ENCODE data around the gene ACADVL.
"Not testable (repeated sequence)": the region's sequence is repeated elsewhere in the genome, so short reads cannot be mapped to it uniquely, and the experiment has no call there.

ACADVL gene

DNA sequence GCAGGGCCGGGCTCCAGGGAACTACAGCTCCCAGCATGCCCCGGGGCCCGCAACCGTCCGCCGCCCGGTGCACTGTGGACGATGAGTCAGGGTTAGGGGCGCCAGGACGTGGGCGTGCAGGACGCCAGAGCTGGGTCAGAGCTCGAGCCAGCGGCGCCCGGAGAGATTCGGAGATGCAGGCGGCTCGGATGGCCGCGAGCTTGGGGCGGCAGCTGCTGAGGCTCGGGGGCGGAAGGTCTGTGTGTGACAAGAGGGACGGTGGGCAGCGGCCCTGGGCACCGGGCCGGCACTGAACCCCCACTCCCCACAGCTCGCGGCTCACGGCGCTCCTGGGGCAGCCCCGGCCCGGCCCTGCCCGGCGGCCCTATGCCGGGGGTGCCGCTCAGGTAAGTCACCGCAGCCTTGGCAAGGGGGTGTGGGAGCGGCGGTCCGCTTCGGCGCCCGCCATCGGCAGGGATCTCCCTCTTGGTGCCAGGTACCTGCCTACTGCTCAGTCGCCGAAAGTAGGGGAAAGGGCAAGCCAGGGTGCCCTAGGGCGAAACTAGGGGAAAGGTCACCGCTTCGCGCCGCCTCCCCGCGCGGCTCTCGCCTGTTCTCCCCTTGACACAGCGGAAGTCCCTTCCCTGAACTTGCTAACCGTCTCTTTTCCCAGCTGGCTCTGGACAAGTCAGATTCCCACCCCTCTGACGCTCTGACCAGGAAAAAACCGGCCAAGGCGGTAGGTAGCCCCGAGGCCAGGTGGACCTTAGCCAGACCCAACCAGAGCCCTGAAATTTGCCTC, at the start of gene ACADVL, which contains the start of gene DLG4:
ACADVL (plus strand) TSS at position 127 of the 781 bp plus-strand sequence; CDS start at position 174, 47 bp downstream.
DLG4 (minus strand) TSS at position 25 of the 781 bp plus-strand sequence.
- DNase-seq = peak; percentile 83

DNA sequence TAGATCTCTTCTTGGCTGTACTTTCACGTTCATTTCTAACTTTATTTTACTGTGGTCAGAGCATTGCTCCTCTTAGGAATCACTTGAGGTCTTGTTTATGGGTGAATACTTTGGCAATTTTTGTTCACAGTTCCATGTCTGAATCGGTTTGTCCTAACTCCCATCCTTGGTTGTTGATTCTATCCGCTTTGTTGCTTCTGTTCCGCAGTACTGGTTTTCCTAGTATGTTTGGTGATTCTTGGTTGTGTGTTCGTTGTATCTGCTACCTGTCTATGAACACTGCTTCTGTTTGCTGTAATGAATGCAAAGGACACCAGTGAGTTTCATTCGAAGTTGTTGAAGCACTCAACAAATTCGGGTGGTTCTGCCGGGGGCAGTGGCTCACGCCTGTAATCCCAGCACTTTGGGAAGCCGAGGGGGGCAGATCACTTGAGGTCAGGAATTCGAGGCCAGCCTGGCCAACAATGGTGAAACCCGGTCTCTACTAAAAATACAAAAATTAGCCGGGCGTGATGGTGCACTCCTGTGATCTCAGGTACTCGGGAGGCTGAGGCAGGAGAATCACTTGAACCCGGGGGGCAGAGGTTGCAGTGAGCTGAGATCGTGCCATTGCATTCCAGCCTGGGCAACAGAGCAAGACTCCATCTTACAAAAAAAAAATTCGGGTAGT, 47.1 kb upstream of the ACADVL start:
- DNase-seq = not testable (repeated sequence)

DNA sequence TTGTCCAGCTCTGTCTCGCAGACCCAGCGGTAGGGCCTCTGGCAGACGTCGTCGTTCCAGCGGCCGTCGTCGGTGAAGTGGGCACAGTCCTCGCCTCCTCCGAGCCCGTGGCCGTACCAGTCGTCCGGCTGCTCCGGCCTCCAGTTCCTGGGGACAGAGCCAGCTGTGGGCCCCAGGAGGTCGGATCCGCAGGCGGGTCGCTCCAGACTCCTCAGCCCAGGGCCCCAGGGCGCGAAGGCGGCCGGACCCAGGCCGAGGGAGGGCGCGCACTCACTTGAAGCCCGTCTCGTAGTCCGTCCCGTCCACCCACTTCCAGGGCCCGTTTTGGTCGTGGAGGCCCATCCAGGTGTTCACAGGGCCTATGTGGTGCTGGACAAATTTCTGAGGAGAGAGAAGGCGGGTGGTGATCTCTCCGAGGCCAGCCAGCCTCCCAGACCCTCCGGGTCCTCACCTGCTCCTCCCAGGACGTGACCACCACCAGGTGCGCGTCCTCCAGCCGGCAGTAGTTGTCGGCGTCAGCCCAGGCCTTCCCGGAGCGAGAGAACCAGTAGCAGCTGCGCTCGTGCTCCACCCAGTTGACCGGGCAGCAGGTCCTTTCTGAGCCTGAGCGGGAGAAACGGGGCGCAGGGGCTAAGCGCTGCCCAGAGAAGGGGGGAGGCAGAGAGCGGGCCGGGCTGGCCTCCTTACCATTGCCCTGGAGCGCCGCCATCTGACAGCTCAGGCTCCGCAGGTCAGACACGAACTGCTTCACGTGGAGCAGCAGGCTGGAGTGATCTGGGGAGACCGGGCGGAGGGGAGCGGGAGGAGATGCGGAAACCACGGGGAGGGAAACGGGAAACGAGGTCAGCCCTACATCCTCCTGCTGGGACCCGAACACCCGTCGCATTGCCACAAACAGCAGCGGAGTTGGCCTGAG, 45.8 kb upstream of the ACADVL start:
- no peak for DNase-seq

DNA sequence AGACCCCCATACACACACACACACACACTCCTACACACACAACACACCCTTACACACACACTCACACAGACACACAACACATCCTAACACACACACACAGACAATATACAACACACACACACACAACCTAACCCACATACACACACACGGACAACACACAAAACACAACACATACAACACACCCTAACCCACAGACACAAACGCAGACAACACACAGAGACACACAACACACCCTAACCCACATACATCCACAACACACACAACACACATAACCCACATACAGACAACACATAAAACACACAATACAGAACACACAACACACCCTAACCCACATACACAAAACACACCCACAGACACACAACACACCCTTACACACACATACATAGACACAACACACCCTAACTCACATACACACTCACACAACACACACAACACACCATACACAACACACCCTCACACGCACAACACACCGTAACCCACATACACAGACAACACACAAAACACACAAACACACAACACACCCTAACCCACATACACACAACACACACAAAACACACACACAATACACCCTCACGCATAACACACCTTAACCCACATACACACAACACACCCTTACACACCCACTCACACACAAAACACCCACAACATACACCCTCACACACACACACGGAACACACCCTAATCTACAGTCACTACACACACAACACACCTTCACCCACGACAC, 45.0 kb upstream of the ACADVL start:
- no peak for DNase-seq

DNA sequence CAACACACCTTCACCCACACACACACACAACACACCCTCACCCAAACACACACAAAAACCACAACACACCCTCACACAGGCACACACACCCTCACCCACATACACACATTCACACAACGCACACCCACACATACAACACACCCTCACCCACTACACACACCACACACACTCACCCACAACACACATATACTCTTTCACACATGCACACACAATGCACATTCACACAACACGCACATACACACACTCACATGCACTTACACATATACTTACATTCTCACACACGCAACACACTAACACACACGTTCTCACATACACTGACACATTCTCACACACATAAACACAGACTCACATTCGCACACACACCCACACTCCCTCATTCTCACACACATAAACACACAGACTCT, 44.4 kb upstream of the ACADVL start:
- DNase-seq = no peak

DNA sequence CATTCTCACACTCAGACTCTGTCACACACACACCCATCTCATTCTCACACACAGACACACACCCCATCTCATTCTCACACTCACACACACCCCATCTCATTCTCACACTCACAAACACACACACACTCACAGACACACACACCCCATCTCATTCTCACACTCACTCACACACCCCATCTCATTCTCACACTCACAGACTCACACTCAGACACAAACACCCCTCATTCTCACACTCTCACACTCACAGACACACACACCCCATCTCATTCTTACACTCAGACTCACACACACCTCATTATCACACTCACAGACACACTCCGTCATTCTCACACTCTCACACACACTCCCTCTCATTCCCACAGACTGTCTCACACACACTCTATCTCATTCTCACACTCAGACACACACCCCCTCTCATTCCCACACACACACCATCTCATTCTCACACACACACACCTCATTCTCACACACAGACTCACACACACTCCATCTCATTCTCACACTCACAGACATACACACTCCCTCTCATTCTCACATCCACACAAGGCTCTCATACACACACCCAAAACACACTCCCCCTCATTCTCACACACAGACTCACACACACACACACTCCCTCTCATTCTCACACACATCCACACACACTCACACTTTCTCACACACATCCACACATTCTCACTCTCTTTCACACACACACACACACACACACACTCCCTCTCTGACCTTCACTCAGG, 43.5 kb upstream of the ACADVL start:
- DNase-seq = no peak

DNA sequence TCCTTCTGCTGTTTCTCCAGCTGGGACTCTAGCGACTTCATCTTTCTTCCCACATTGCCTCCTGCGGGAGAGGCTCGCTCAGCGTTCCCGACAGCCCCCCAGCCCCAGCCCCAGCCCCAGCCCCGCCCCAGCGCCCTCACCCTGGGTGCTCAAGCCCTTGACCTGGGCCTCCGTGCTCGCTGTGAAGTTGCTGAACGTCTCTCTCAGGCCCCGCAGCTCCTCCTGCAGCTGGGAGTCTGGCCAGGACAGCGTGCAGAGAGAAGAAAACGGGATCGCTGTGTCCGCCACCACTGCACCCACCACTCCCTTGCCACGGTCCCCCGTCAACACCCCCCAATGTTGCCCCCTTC, 42.9 kb upstream of the ACADVL start:
- no peak for DNase-seq

DNA sequence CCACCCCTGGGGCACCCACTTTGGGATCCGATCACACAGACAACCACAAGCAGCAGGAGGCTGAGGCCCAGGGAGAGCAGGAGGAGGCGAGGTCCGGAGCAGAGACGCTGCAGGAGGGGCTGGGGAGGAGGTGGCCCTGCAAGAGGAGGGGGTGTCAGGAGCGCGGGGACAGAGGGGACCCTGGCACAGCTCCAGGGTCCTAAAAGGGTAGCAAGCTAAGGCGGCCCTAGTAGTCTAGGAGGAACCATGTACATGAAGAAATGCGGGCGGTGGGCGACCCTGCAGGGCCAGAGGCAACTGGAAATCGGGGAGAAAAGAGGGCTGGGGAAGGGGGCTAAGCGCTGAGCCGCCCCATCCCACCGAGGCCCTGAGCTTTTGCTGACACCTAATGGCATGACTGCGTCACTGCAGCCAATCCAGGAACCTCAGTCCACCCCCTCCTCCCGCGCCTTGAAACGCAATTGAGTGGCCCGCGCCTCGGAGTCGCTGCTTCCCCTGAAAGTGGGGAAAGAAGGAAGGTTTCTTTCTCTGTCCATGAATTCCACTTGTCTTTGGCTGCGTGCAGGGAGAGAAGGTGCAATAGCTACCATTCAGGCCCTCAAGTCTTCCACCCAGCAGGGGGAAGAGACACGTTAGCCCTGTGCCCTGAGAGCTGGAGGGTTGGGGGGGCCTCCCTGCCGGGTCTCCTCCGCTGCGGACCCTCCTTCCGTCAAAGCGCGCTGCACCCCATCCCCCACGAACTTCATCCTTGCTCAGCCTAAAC, 42.4 kb upstream of the ACADVL start:
- peak; percentile 59 for DNase-seq

DNA sequence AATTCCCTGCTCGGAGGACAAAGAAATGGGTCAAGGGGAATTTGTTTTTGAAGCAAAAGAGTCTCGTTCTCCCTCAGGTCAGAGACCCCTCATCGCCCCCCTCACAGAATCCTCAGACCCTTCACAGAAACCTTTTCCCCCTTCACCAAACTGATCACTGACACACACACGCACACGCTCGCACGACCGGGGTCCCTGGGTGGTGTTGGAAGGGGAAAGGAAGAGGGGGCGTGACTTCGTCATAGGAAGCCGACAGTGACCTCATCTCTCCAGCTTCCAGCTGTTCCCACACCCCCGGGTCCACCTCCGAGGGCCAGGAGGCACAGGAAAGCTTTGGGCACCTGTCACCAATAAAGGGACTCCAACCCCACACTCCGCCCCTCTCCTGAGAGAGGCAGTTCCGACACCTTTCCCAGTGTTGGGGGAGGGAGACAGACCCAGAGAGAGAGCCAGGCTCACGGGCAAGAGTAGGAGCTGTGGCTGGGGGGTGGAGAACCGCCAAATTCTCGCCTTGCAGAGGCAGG, 41.7 kb upstream of the ACADVL start:
- DNase-seq = no peak

DNA sequence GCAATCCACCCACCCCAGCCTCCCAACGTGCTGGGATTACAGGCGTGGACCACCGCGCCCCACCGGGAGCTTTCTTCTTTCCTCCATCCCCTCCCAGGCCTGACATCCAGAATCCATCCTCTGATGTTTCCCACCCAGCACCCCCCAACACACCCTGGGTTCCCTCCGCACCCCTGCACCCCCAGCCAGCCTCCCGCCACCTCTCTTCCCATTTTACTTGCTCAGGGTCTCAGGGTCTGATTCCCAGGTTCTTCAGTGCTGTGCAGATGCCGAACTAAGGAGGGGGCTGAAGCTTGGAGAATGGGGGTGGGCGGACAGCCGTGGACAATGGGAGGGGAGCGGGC, 40.8 kb upstream of the ACADVL start:
- no peak for DNase-seq

DNA sequence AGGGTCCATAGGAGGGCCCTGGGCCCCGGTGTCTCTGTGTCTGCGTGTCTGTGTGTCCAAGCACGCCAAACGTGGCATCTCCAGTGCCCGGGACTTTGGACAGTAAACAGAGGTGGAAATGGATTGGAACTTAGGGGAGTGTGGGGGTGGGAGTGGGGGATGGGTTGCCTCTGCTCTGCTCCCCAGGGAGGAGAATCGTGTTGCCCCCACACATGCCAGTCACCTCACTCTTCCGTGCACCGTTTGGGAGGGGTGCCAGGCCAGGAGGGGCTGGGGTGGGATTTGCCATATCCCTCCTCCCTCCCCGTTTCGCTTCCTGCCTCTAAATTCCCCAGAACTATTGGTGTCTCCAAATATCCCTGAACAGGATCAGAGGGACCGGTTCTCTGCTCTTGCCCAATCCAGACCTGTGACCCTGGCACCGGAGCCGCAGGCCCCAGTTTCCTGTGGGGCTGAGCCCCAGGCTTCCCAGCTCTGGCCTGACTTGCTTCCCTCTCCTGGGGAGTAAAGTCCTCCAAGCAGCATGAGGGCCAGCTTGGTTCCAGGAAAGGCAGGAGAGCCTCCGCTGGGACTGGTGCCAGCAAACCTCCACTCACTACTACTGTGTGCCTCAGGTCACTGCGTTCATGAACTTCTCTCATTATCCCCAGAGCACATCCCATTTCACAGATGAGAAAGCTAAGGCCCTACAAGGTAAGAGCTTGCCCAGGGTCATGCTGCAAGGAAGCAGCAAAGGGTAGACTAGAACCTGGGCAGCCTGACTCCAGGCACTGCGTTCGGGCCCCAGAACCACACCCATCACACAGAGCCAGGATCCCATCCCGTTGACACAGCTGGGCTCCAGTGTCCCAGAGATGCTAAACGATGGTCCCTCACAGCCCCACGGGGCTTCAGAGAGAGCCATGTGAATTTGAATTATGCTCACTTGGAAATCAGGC, 40.2 kb upstream of the ACADVL start, which contains the start of gene ASGR1:
ASGR1 (minus strand) TSS at position 54 of the 938 bp plus-strand sequence. CDS start 807 bp downstream, outside the sequence.
- no peak for DNase-seq

DNA sequence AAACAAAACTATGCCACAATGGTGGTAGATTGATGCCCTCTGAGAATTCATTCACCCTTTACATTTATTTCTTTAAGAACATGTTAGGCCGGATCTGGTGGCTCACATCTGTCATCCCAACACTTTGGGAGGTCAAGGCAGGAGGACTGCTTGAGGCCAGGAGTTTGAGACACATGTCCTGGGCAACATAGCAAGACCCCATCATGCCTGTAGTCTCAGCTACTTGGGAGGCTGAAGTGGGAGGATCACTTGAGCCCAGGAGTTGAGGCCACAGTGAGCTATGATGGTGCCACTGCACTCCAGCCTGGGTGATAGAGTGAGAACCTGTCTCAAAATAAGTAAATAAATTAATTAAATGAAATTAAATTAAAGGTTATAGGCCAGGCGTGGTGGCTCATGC, 37.6 kb upstream of the ACADVL start:
- not testable (repeated sequence) for DNase-seq

DNA sequence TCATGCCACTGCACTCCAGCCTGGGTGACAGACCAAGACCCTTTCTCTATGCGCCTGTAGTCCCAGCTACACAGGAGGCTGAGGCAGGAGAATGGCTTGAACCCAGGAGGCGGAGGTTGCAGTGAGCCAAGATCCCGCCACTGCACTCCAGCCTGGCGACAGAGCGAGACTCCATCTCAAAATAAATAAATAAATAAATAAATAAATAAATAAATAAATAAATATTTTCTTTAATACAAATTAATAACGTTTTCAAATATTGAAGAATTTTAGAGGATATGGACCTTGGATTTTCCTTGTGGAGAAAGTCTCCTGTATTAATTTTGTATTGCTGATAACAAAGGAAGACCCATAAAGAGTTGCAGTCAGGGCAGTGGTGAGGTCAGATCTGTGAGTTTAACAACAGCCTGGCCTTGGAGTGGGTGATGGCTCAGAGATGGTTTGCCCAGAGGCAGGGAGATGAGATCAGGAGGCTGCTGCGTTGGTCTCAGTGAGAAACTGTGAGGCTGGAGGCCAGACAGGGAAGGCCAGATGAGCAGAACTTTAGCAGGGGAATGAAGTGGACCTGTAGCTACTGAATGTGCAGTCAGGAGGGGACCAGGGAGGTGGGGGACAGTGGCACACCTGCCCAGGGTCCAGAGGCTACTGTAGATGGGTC, 36.2 kb upstream of the ACADVL start:
- no peak for DNase-seq

DNA sequence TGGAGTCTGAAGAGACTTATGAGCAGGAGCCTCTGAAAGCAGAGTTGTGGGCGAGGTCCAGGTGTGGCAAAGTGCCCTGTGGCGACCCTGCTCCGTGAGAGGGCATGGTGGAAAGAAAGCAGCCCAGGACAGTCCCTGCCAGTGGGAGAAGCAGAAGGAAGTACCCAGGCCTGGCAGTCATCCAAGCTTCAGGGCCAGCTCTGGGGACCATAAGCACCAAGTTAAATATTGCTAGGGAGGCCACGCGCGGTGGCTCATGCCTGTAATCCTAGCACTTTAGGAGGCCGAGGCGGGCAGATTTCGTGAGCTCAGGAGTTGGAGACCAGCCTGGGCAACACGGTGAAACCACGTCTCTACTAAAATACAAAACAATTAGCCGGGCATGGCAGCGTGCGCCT, 35.6 kb upstream of the ACADVL start:
- DNase-seq = no peak

DNA sequence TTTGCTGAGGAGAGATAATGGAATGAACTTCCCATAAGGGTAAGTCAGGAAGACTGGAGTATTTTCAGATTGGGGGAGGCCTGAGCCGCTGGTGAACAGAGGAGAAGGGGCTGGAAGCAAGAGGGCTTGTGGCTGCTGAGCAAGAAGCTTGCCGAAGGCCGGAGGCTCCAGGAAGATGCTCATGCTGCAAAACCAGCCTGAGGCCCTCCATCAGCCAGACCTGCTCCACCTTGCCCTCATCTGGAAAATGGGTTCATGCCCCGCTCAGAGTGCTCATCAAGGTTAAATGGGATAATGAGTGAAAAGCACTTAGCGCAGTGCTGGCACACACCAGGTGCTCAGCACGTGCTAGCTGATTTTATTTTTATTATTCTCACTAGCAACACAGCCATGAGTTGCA, 35.1 kb upstream of the ACADVL start:
- DNase-seq = no peak

DNA sequence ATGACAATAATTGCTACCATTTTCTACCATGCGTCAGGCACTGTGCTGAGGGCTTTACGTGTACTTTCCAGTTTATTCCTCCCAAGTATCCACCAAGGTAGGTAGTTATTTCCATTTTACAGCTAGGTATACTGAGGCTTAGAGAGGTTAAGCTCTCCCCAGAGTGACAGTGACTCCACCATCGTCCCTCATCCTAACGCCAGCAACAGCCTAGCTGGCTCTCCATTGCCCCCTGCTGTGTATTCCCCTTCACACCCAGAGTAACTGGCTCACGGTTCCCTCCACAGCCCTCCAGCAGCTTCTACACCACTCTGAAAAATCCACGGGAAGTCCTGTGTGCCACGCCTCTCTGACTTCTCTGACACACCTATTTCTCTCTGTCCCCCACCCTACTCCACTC, 33.5 kb upstream of the ACADVL start:
- no peak for DNase-seq

DNA sequence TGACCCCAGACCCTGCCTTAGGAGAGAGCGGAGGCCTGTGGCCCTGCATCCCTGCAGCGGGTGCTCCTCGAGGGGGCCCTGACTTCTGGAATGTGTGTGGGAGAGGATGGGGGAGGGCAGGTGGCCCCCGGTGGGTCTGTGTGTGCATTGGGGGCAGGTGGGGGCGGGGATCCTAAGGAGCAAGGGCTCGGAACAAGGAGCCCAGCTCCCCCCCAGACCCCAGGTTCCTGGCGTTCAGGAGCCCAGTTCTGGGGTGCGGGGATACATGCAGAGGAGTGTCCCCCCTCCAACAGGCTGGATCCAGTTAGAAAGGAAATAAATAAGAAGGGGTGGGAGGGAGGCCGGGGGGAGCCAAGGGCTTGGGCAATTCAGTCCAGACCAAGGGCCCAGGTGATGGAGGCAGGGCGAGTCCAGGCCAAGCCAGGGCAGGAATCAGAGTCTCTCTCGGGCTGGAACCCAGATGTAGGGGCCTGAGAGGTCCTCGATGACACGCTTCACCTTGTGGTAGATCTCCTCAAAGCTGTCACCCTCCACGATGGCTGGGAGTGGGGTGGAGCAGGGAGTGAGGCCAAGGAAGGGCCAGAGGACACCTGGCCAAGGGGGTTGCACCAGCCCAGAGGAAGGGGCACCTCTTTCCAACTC, 29.3 kb upstream of the ACADVL start:
- no peak for DNase-seq

DNA sequence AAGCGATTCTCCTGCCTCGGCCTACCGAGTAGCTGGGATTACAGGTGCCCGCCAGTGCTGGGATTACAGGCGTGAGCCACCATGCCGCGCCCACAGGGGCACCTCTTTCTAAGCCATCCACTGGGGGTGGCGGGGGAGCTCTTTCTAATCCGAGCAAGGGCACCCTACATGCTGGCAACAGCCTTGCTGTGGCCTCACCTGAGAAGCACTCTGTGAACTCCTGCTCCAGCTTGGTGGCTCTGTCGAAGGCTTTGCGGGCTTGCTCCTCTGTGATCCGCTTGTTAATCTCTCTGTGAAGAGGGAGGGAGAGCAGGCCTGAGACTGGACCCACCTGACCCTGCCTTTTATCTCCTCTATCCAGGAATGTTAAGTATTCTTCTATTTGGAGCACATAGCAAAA, 28.7 kb upstream of the ACADVL start:
- DNase-seq = no peak

Data from activated CD4-positive, CD25-positive, alpha-beta regulatory T cell treated with anti-CD3 and anti-CD28 coated beads, Interleukin-2, amount 50 U/mL, for 72 hours (primary cell).